LNCaP clone FGC (cell line): ENCODE results near the gene VEZF1.

ENCODE experiments used
- DNase-seq: peaks from one replicate; pipeline ENCODE4 v3.0.0-alpha.2; 2011; ENCODE audit warnings: low read depth
- H3K4me3 ChIP-seq: 2 replicates; pipeline ENCODE4 v1.5.1; 2011; ENCODE audit warnings: mild to moderate bottlenecking, low read depth, low read length, control low read depth
- CTCF ChIP-seq: IDR thresholded peaks from 2 replicates; pipeline ENCODE4 v1.5.1; 2012; ENCODE audit warnings: mild to moderate bottlenecking; ENCODE audit not compliant: control insufficient read depth, insufficient read depth; ENCODE audit errors: extremely low read depth

The VEZF1 gene

GRCh38 chr17:57988301-57989250 is 522 bp upstream of the VEZF1 start:
- H3K4me3 ChIP-seq = peak overlapping the region; percentile 69
- no peak for TF ChIP-seq CTCF
- no peak for DNase-seq

GRCh38 chr17:57986841-57987580 is 1.0 kb downstream of the VEZF1 start:
- DNase-seq = no peak
- peak overlapping the region; percentile 69 for H3K4me3 ChIP-seq
- no peak for TF ChIP-seq CTCF

- no peak overlapping the region for H3K4me3 ChIP-seq
- no peak for DNase-seq
- TF ChIP-seq CTCF = no peak
Measured at GRCh38 chr17:57985675-57985974, 2.4 kb downstream of the VEZF1 start.

- no peak for TF ChIP-seq CTCF
- DNase-seq = no peak
- H3K4me3 ChIP-seq = no peak overlapping the region
Measured at GRCh38 chr17:57984936-57985674, 2.9 kb downstream of the VEZF1 start.

GRCh38 chr17:57984261-57984890 is 3.7 kb downstream of the VEZF1 start:
- H3K4me3 ChIP-seq = no peak overlapping the region
- no peak for DNase-seq
- TF ChIP-seq CTCF = no peak

- DNase-seq = no peak
- H3K4me3 ChIP-seq = no peak overlapping the region
- TF ChIP-seq CTCF = no peak
Measured at GRCh38 chr17:57983446-57983845, 4.6 kb downstream of the VEZF1 start.
